Keratinocyte (primary cell): ENCODE results near the gene RNF151.

Source experiments
- CTCF ChIP-seq, 3 experiments: IDR thresholded peaks in 1 of 3; conservative IDR thresholded peaks in 1 of 3; optimal IDR thresholded peaks in 1 of 3; 2 replicates in 2 of 3; 3 replicates in 1 of 3; pipeline versions ENCODE3 to v1.5.1; 2011; ENCODE audit warnings: low read length in 3 of 3, mild to moderate bottlenecking in 3 of 3, moderate library complexity in 2 of 3, control low read depth in 1 of 3, inconsistent platforms in 1 of 3; ENCODE audit not compliant: insufficient read depth in 2 of 3; ENCODE audit errors: extremely low read depth in 1 of 3
- EZH2 ChIP-seq: IDR thresholded peaks from one replicate; pipeline ENCODE4 v1.6.1; 2012; ENCODE audit warnings: inconsistent platforms, mild to moderate bottlenecking, low read length, moderate library complexity

- TF ChIP-seq CTCF (optimal IDR thresholded peaks at IDR 0.05 in 1 of 3, IDR thresholded peaks at IDR 0.05 in 1 of 3, conservative IDR thresholded peaks at IDR 0.05 in 1 of 3; ENCODE audit: extremely low read depth in 1 of 3, insufficient read depth in 2 of 3, low read length in 3 of 3) (no peak), EZH2 (no peak)
Measured at GRCh38 chr16:1985466-1986150, 19.0 kb downstream of the RNF151 start.
